SK-N-SH treated with all-trans-retinoic acid at 6 μM for 48 hours (cell line): ENCODE measurements around the gene CTSH.
A peak's percentile ranks its signal among the peaks of the same experiment; 100 is the strongest.

Experiments used
- ATAC-seq: fragments of 200-7000 bp; cut with Tn5 transposase; 3 replicates; pipeline ENCODE4 v1.9.1; 2020; ENCODE audit warnings: mild to moderate bottlenecking, moderate library complexity
- ARNTL ChIP-seq: fragments of 450-650 bp; formaldehyde crosslinking; IDR thresholded peaks from 2 replicates; pipeline ENCODE4 v1.5.0; 2020; ENCODE audit warnings: low read depth, mild to moderate bottlenecking, moderate library complexity, borderline replicate concordance
- BACH2 ChIP-seq: fragments of 250-450 bp; sonication (Bioruptor Pico); IDR thresholded peaks from 2 replicates; pipeline ENCODE4 v1.9.0; 2021; ENCODE audit warnings: mild to moderate bottlenecking, borderline replicate concordance
- CSDC2 ChIP-seq: fragments of 250-450 bp; sonication (Bioruptor Pico); IDR thresholded peaks from 2 replicates; pipeline ENCODE4 v1.5.0; 2020; ENCODE audit warnings: mild to moderate bottlenecking, moderate library complexity
- ESRRG ChIP-seq: fragments of 250-450 bp; sonication (Bioruptor Pico); IDR thresholded peaks from 2 replicates; pipeline ENCODE4 v1.6.1; 2021; ENCODE audit warnings: mild to moderate bottlenecking
- GLIS3 ChIP-seq: fragments of 250-450 bp; sonication (Bioruptor Pico); IDR thresholded peaks from 2 replicates; pipeline ENCODE4 v1.5.0; 2020; ENCODE audit warnings: mild to moderate bottlenecking, moderate library complexity
- ISL1 ChIP-seq: fragments of 250-450 bp; sonication (Bioruptor Pico); IDR thresholded peaks from 2 replicates; pipeline ENCODE4 v2.1.2; 2022; ENCODE audit warnings: mild to moderate bottlenecking, moderate library complexity
- OSR1 ChIP-seq: fragments of 250-450 bp; sonication (Bioruptor Pico); IDR thresholded peaks from 2 replicates; pipeline ENCODE4 v1.8.0; 2022; ENCODE audit warnings: moderate library complexity, mild to moderate bottlenecking, inconsistent platforms
- PATZ1 ChIP-seq: fragments of 250-450 bp; sonication (Bioruptor Pico); IDR thresholded peaks from 2 replicates; pipeline ENCODE4 v1.8.0; 2020; ENCODE audit warnings: mild to moderate bottlenecking, moderate library complexity, borderline replicate concordance
- POU6F1 ChIP-seq: fragments of 250-450 bp; sonication (Bioruptor Pico); IDR thresholded peaks from 2 replicates; pipeline ENCODE4 v1.8.0; 2021; ENCODE audit warnings: low read depth, mild to moderate bottlenecking, moderate library complexity, borderline replicate concordance
- PPARA ChIP-seq: fragments of 250-450 bp; sonication (Bioruptor Pico); IDR thresholded peaks from 2 replicates; pipeline ENCODE4 v1.5.0; 2020; ENCODE audit warnings: mild to moderate bottlenecking, borderline replicate concordance
- RARB ChIP-seq: fragments of 250-450 bp; sonication (Bioruptor Pico); IDR thresholded peaks from 2 replicates; pipeline ENCODE4 v1.8.0; 2021; ENCODE audit warnings: mild to moderate bottlenecking, moderate library complexity
- SNAI2 ChIP-seq: fragments of 250-450 bp; sonication (Bioruptor Pico); IDR thresholded peaks from 2 replicates; pipeline ENCODE4 v1.5.0; 2020; ENCODE audit warnings: mild to moderate bottlenecking, moderate library complexity
- TCF4 ChIP-seq: fragments of 250-450 bp; sonication (Bioruptor Pico); IDR thresholded peaks from 2 replicates; pipeline ENCODE4 v1.8.0; 2021; ENCODE audit warnings: mild to moderate bottlenecking, moderate library complexity, borderline replicate concordance
- TOX ChIP-seq: fragments of 250-450 bp; sonication (Bioruptor Pico); IDR thresholded peaks from 2 replicates; pipeline ENCODE4 v1.8.0; 2021; ENCODE audit warnings: mild to moderate bottlenecking, moderate library complexity, borderline replicate concordance
- ZFP3 ChIP-seq: fragments of 250-450 bp; sonication (Bioruptor Pico); IDR thresholded peaks from 2 replicates; pipeline ENCODE4 v1.5.0; 2020; ENCODE audit warnings: mild to moderate bottlenecking, moderate library complexity
- ZFP30 ChIP-seq: fragments of 450-650 bp; formaldehyde crosslinking; IDR thresholded peaks from 2 replicates; pipeline ENCODE4 v1.5.0; 2022; ENCODE audit warnings: mild to moderate bottlenecking, moderate library complexity
- ZNF565 ChIP-seq: fragments of 450-650 bp; formaldehyde crosslinking; conservative IDR thresholded peaks from 2 replicates; pipeline ENCODE4 v1.5.0; 2020; ENCODE audit warnings: low read depth, mild to moderate bottlenecking, moderate library complexity
- ZNF70 ChIP-seq: fragments of 450-650 bp; formaldehyde crosslinking; IDR thresholded peaks from 2 replicates; pipeline ENCODE4 v1.5.0; 2020; ENCODE audit warnings: mild to moderate bottlenecking, moderate library complexity
- ZNF8 ChIP-seq: fragments of 450-650 bp; formaldehyde crosslinking; IDR thresholded peaks from 2 replicates; pipeline ENCODE4 v1.5.0; 2020; ENCODE audit warnings: mild to moderate bottlenecking, moderate library complexity
- TF ChIP-seq, protein P1 (sequence below): fragments of 250-450 bp; sonication (Bioruptor Pico); IDR thresholded peaks from 2 replicates; pipeline ENCODE4 v1.5.0; 2020; ENCODE audit warnings: mild to moderate bottlenecking, moderate library complexity

The CTSH gene

DNA sequence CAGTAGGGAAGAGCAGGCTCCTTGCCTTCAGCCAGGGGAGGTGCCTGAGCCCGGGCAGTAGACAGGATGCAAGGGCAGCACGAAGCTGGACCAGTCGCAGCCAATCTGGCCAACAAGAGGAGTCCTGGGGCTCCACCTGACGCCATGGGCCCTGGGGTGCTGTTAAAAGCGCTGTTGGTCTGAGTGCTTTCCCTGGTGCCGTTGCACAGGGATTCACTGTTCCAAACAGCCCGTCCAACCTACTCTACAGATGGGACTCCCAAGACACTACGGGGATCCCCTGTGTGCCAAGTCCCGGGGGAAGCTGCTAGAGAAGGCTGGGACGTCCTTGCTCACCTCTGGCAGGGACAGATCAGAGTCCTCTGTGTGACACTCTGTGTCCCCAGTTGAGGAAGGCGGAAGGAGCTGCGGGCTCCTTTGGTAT is 632 bp downstream of the CTSH start:
- TF ChIP-seq ZFP30 (CRISPR knock-in tag) (no peak), BACH2 (no peak), POU6F1 (CRISPR knock-in tag) (no peak), ESRRG (CRISPR knock-in tag) (no peak), SNAI2 (no peak), ISL1 (CRISPR knock-in tag) (no peak), ZNF70 (CRISPR knock-in tag) (no peak), ZFP3 (CRISPR knock-in tag) (no peak), ZNF8 (CRISPR knock-in tag) (no peak), ARNTL (CRISPR knock-in tag) (no peak), PPARA (CRISPR knock-in tag) (no peak)
- TF ChIP-seq, protein P1, sequence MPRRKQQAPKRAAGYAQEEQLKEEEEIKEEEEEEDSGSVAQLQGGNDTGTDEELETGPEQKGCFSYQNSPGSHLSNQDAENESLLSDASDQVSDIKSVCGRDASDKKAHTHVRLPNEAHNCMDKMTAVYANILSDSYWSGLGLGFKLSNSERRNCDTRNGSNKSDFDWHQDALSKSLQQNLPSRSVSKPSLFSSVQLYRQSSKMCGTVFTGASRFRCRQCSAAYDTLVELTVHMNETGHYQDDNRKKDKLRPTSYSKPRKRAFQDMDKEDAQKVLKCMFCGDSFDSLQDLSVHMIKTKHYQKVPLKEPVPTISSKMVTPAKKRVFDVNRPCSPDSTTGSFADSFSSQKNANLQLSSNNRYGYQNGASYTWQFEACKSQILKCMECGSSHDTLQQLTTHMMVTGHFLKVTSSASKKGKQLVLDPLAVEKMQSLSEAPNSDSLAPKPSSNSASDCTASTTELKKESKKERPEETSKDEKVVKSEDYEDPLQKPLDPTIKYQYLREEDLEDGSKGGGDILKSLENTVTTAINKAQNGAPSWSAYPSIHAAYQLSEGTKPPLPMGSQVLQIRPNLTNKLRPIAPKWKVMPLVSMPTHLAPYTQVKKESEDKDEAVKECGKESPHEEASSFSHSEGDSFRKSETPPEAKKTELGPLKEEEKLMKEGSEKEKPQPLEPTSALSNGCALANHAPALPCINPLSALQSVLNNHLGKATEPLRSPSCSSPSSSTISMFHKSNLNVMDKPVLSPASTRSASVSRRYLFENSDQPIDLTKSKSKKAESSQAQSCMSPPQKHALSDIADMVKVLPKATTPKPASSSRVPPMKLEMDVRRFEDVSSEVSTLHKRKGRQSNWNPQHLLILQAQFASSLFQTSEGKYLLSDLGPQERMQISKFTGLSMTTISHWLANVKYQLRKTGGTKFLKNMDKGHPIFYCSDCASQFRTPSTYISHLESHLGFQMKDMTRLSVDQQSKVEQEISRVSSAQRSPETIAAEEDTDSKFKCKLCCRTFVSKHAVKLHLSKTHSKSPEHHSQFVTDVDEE (CRISPR knock-in tag), result no peak
- ATAC-seq, result peak; percentile 22

DNA sequence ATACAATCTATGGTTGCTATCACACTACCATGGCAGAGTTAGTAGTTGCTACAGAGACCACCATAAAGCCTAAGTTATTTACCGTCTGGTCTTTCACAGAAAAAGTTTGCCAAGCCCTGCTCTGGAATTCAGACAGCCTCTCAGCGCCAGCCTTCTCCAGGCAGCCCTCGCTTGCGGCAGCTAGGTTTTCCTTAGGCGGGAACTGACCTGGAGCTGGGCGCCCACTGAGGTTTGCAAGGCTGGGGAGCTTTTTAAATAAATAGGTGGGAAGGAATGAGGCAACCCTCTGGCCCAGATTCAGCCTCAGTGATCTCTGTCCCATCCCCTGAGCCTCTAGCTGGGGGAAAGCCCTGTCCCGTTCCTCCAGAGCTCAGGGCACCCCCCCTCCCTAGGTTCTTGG is 1.2 kb downstream of the CTSH start:
- ATAC-seq, result no peak
- no peak for TF ChIP-seq ZNF70 (CRISPR knock-in tag)
- TF ChIP-seq ZNF565, result no peak
- TF ChIP-seq TOX (CRISPR knock-in tag), result no peak
- no peak for TF ChIP-seq PATZ1
- TF ChIP-seq ZFP3 (CRISPR knock-in tag), result no peak
- TF ChIP-seq GLIS3, result no peak
- TF ChIP-seq, protein P1 (CRISPR knock-in tag), result no peak
- TF ChIP-seq BACH2, result no peak
- no peak for TF ChIP-seq ESRRG (CRISPR knock-in tag)
- TF ChIP-seq ZNF8 (CRISPR knock-in tag), result no peak
- TF ChIP-seq POU6F1 (CRISPR knock-in tag), result no peak
- TF ChIP-seq TCF4 (CRISPR knock-in tag), result no peak

DNA sequence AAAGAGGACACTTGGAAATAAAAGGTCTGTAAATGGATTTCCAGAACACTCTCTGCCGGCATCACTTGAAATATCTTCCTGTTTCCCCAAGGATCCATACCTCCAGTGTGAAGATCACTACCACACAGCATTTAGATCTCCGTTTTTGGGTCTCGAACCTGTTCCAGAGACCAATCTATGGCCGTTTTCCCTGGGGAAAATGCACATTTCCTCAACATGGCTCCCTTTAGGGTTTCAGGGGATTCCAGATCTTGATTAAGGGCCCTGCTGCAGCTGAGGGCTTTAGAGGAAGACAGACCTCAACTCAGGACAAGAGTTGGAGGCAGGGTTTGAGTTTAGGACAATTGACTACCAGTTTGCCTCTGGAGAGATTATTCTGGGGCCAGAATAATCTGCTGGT is 2.1 kb downstream of the CTSH start:
- no peak for TF ChIP-seq OSR1 (CRISPR knock-in tag)
- no peak for TF ChIP-seq PPARA (CRISPR knock-in tag)
- no peak for TF ChIP-seq ZFP30 (CRISPR knock-in tag)
- no peak for TF ChIP-seq ZFP3 (CRISPR knock-in tag)
- no peak for TF ChIP-seq GLIS3
- TF ChIP-seq CSDC2 (CRISPR knock-in tag), result no peak
- no peak for TF ChIP-seq ARNTL (CRISPR knock-in tag)
- TF ChIP-seq BACH2, result no peak
- no peak for TF ChIP-seq RARB
- no peak for TF ChIP-seq ZNF8 (CRISPR knock-in tag)
- no peak for TF ChIP-seq TCF4 (CRISPR knock-in tag)
- TF ChIP-seq ZNF565, result no peak
- no peak for TF ChIP-seq ZNF70 (CRISPR knock-in tag)
- ATAC-seq, result no peak
